Esophagus squamous epithelium (tissue), 4 donors: ENCODE measurements around the gene KNDC1.

Source experiments
- POLR2A ChIP-seq, 4 donors: fragments of 450-650 bp; IDR thresholded peaks; one replicate each; pipeline ENCODE4 v1.6.1; 2017; ENCODE audit warnings: antibody characterized with exemption in 4 of 4, mild to moderate bottlenecking in 4 of 4, moderate library complexity in 3 of 4
- TF ChIP-seq, protein P1 (sequence below), 6 experiments: fragments of 450-650 bp in 4 of 6; fragments of 200-600 bp in 2 of 6; sonication (generic) in 2 of 6; IDR thresholded peaks; one replicate each; pipeline ENCODE4 v1.5.1; 2016 to 2019; ENCODE audit warnings: antibody characterized with exemption in 6 of 6, mild to moderate bottlenecking in 4 of 6, moderate library complexity in 4 of 6

DNA sequence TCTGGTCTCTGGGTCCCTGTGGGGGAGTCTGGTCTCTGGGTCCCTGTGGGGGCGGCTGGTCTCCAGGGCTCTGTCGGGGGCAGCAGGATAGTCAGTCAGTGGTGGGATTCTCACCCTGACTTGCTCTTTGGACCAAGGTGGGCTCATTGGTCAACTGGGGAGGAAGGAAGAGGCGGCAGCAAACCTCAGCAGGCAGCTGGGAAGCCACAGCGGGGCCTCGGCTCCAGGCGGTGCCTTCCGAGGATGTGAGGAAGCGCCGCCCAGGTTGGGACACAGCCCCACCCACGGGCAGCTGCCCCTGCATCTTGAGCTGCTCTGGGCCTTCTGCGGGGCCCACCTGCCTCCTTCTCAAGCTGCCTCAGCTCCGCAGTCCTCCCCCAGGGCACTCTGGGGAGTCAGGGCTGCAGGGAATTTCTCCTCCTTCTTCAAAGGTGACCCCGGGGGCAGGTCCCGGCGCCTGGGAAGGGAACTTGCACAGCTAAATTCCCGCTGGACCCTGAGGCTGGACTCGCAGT lies 20.4 kb upstream of the KNDC1 start:
- TF ChIP-seq, protein P1, sequence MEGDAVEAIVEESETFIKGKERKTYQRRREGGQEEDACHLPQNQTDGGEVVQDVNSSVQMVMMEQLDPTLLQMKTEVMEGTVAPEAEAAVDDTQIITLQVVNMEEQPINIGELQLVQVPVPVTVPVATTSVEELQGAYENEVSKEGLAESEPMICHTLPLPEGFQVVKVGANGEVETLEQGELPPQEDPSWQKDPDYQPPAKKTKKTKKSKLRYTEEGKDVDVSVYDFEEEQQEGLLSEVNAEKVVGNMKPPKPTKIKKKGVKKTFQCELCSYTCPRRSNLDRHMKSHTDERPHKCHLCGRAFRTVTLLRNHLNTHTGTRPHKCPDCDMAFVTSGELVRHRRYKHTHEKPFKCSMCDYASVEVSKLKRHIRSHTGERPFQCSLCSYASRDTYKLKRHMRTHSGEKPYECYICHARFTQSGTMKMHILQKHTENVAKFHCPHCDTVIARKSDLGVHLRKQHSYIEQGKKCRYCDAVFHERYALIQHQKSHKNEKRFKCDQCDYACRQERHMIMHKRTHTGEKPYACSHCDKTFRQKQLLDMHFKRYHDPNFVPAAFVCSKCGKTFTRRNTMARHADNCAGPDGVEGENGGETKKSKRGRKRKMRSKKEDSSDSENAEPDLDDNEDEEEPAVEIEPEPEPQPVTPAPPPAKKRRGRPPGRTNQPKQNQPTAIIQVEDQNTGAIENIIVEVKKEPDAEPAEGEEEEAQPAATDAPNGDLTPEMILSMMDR (IDR thresholded peaks at IDR 0.05): no peak
- TF ChIP-seq POLR2A (IDR thresholded peaks at IDR 0.05): no peak
